GM21447 (cell line): Measurements from ENCODE around the gene RNF31.
A peak's percentile ranks its signal among the peaks of the same experiment; 100 is the strongest.

Source experiments
- ATAC-seq: cut with Tn5 transposase; IDR thresholded peaks from one replicate; pipeline ENCODE4 v1.9.1; 2021; ENCODE audit not compliant: unreplicated experiment

RNF31 gene

GRCh38 chr14:24116128-24116814, 31.0 kb upstream of the RNF31 start:
- no peak for ATAC-seq

GRCh38 chr14:24117179-24117578, 30.1 kb upstream of the RNF31 start:
- no peak for ATAC-seq

- ATAC-seq = no peak
Observed at GRCh38 chr14:24119691-24120090, 27.6 kb upstream of the RNF31 start.

GRCh38 chr14:24121210-24121609, 26.1 kb upstream of the RNF31 start:
- no peak for ATAC-seq

- ATAC-seq = no peak
Observed at GRCh38 chr14:24122416-24122815, 24.9 kb upstream of the RNF31 start.

- no peak for ATAC-seq
Observed at GRCh38 chr14:24122898-24123297, 24.4 kb upstream of the RNF31 start.

GRCh38 chr14:24123424-24124417, 23.6 kb upstream of the RNF31 start:
- peak; percentile 55 for ATAC-seq

GRCh38 chr14:24126939-24127338, 20.4 kb upstream of the RNF31 start:
- ATAC-seq = no peak

- no peak for ATAC-seq
Observed at GRCh38 chr14:24127673-24128072, 19.6 kb upstream of the RNF31 start.

GRCh38 chr14:24129410-24129998, 17.8 kb upstream of the RNF31 start:
- no peak for ATAC-seq

GRCh38 chr14:24130380-24130716, 16.9 kb upstream of the RNF31 start, which contains the start of gene FITM1:
FITM1 (plus strand) TSS chr14:24130659; CDS start chr14:24131564, 905 bp downstream.
- no peak for ATAC-seq

GRCh38 chr14:24130717-24131548, 16.4 kb upstream of the RNF31 start:
- ATAC-seq = no peak

- ATAC-seq = no peak
Observed at GRCh38 chr14:24131549-24131966, 15.7 kb upstream of the RNF31 start.

GRCh38 chr14:24132061-24132685, 15.1 kb upstream of the RNF31 start:
- no peak for ATAC-seq

GRCh38 chr14:24132976-24133375, 14.3 kb upstream of the RNF31 start:
- no peak for ATAC-seq

GRCh38 chr14:24133735-24134134, 13.6 kb upstream of the RNF31 start:
- no peak for ATAC-seq

- ATAC-seq = no peak
Observed at GRCh38 chr14:24135584-24135833, 11.8 kb upstream of the RNF31 start.

GRCh38 chr14:24135834-24136683, 11.2 kb upstream of the RNF31 start, which contains the start of gene PSME1:
PSME1 (plus strand) TSS chr14:24136194; CDS start chr14:24136263, 69 bp downstream.
- ATAC-seq = peak; percentile 82

- ATAC-seq = no peak
Observed at GRCh38 chr14:24136684-24137528, 10.4 kb upstream of the RNF31 start.
